Measurements from ENCODE around the gene TNFAIP8L1.

Gene TNFAIP8L1

GRCh38 chr19:4649392-4650047, 10.2 kb downstream of the TNFAIP8L1 start:
- DNase-seq (ENCODE audit: low spot score), result no peak

- DNase-seq (ENCODE audit: low spot score), result no peak
These were observed 10.8 kb downstream of the TNFAIP8L1 start for GRCh38 chr19:4650159-4650558.

GRCh38 chr19:4652075-4652474, 12.8 kb downstream of the TNFAIP8L1 start:
- no peak for DNase-seq (ENCODE audit: low spot score)

GRCh38 chr19:4653793-4654436, 14.6 kb downstream of the TNFAIP8L1 start:
- no peak for DNase-seq (ENCODE audit: low spot score)

GRCh38 chr19:4654437-4655361, 15.4 kb downstream of the TNFAIP8L1 start:
- DNase-seq (ENCODE audit: low spot score), result no peak

- DNase-seq (ENCODE audit: low spot score), result no peak
These were observed 16.8 kb downstream of the TNFAIP8L1 start for GRCh38 chr19:4656102-4656501.

- no peak for DNase-seq (ENCODE audit: low spot score)
These were observed 17.9 kb downstream of the TNFAIP8L1 start for GRCh38 chr19:4657262-4657661.

GRCh38 chr19:4657835-4658234, 18.5 kb downstream of the TNFAIP8L1 start:
- DNase-seq (ENCODE audit: low spot score), result no peak

- DNase-seq (ENCODE audit: low spot score), result no peak
These were observed 21.0 kb downstream of the TNFAIP8L1 start for GRCh38 chr19:4660181-4660791.

- no peak for DNase-seq (ENCODE audit: low spot score)
These were observed 21.7 kb downstream of the TNFAIP8L1 start for GRCh38 chr19:4660993-4661392.

- no peak for DNase-seq (ENCODE audit: low spot score)
These were observed 22.8 kb downstream of the TNFAIP8L1 start for GRCh38 chr19:4662020-4662695.

- no peak for DNase-seq (ENCODE audit: low spot score)
These were observed 23.5 kb downstream of the TNFAIP8L1 start for GRCh38 chr19:4662812-4663211.

- DNase-seq (ENCODE audit: low spot score), result no peak
These were observed 25.3 kb downstream of the TNFAIP8L1 start for GRCh38 chr19:4664642-4665041.

- DNase-seq (ENCODE audit: low spot score), result peak; percentile 100
These were observed 30.6 kb downstream of the TNFAIP8L1 start, which contains the start of gene MYDGF for GRCh38 chr19:4669723-4670480. Gene MYDGF, minus strand, starts transcription at chr19:4670342. Its CDS starts 8 bp downstream, at chr19:4670334.

- DNase-seq (ENCODE audit: low spot score), result no peak
These were observed 32.0 kb downstream of the TNFAIP8L1 start for GRCh38 chr19:4671185-4671851.

GRCh38 chr19:4673216-4673615, 33.9 kb downstream of the TNFAIP8L1 start:
- no peak for DNase-seq (ENCODE audit: low spot score)

GRCh38 chr19:4673726-4674125, 34.4 kb downstream of the TNFAIP8L1 start:
- no peak for DNase-seq (ENCODE audit: low spot score)

GRCh38 chr19:4675346-4675745, 36.0 kb downstream of the TNFAIP8L1 start:
- no peak for DNase-seq (ENCODE audit: low spot score)

GRCh38 chr19:4676955-4677731, 37.8 kb downstream of the TNFAIP8L1 start:
- DNase-seq (ENCODE audit: low spot score), result peak; percentile 68
